Measurements from ENCODE around the gene KMT2C.

DNA sequence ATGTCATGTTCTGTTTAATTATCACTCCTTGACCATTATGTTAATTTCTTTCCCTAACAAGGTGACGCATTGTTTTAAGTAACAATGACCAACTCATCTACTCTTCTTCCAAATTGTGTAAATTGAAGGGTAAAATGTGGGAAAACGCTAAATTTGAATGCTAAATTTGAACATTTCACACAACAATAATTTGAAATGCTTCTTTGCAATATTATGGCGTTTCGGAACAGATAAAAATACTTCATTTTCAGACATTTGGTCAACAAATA, 29.2 kb upstream of the KMT2C start:
- no peak for TF ChIP-seq CTCF (tag by site-specific recombination; IDR thresholded peaks at IDR 0.05)
- no peak for TF ChIP-seq YY1 (tag by site-specific recombination; IDR thresholded peaks at IDR 0.05)
- no peak for TF ChIP-seq MZF1 (tag by site-specific recombination; IDR thresholded peaks at IDR 0.05; ENCODE audit: borderline replicate concordance)
- TF ChIP-seq ZNF133 (tag by site-specific recombination; IDR thresholded peaks at IDR 0.05) = no peak
